ENCODE results near the gene TMEM129. TPM values are rescaled to one million over a fixed set of nuclear protein-coding genes. Genes with fewer than 3 reads are reported as not detected.

The TMEM129 gene
- total RNA-seq (2022; extraction: Qiagen RNA extraction; ENCODE audit: low read depth) = 14.6 to 26.8 TPM (median 21.1 TPM) in 5 replicates

DNA sequence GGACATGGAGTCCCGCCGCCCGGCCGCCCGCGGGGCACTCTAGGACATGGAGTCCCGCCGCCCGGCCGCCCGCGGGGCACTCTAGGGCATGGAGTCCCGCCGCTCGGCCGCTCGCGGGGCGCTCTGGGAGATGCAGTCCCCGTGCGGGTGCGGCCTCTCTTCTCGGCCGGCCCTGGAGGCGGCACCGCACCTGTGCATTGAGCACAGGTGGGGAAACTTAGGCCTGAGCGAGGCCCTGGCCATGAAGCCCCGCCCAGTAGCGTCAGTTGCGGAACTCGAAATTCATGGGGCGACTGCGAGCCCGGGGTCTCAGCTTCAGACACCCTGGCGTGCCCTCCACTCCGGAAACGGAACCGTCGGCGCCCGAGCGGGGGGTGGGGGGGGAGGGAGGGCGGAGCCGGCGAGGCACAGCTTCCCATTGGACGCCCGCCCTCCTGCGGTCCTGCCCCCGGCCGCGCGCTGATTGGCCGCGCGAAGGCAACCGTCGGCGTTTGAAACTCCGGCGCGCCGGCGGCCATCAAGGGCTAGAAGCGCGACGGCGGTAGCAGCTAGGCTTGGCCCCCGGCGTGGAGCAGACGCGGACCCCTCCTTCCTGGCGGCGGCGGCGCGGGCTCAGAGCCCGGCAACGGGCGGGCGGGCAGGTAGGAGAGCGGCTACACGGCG lies at the start of gene TMEM129, which contains the start of gene TACC3:
TMEM129 (minus strand) TSS at position 321 of the 663 bp plus-strand sequence. CDS start 486 bp downstream, outside the sequence.
TACC3 (plus strand) TSS at position 519 of the 663 bp plus-strand sequence. CDS start 1,901 bp downstream, outside the sequence.

DNA sequence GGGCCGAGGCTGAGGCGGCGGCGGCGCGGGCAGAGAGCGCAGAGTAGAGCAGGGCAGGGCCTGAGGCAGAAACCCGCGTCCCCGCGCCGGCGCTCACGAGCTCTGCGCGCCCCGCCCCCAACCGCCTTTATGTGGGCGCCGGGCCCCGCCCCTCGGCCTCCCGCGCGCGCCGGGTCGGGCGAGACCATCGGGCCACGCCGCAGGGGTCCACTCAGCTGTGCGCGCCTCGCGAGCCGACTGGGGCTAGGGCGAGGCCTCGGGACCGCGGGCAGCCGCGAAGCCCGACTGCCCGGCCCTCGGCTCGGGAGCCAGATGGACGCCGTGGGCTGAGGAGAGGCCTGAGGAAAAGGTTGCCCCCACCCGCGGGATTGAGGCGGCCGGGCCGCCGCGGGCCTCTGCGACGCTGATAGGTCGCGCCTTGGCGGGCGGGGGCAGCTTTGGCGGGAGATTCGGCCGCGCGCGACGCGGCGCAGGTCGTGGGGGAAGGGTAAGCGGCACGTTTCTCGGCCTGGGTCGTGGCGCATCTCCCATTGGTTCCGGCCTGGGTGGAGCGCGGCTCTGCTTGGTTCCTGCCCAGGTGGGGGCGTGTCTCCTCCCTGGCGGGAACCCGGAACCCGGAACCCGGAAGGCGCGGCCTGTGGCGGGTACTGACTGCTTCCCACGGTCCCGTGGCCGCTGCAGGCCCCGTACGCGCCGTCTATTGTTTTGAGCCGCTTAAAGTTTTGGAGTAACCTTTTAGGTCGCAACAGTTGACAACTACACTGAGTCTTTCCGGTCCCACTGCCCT lies 8.7 kb downstream of the TMEM129 start, which contains the start of gene SLBP:
SLBP (minus strand) TSS at position 104 of the 787 bp plus-strand sequence. CDS start 131 bp downstream, outside the sequence.

GRCh38 chr4:1683736-1684505 lies 37.2 kb downstream of the TMEM129 start, which contains the start of gene FAM53A:
Gene FAM53A (minus strand): TSS chr4:1684313. CDS start chr4:1668741, 15,572 bp downstream.

Other genes with a start within 250 kb of the TMEM129 start
- gene FAM53A, start 37.0 kb downstream of the TMEM129 start, total RNA-seq (2022; extraction: Qiagen RNA extraction; ENCODE audit: low read depth) = 0.40 to 0.89 TPM (median 0.69 TPM) in 5 replicates
- gene SLBP, start 9.0 kb downstream of the TMEM129 start, total RNA-seq (2022; extraction: Qiagen RNA extraction; ENCODE audit: low read depth) = 70.6 to 98.8 TPM (median 79.9 TPM) in 5 replicates
- gene TACC3, start 198 bp upstream of the TMEM129 start, total RNA-seq (2022; extraction: Qiagen RNA extraction; ENCODE audit: low read depth) = 80.4 to 92.6 TPM (median 83.1 TPM) in 5 replicates
- gene FGFR3, start 72.0 kb upstream of the TMEM129 start, total RNA-seq (2022; extraction: Qiagen RNA extraction; ENCODE audit: low read depth) = 1.4 to 2.5 TPM (median 1.9 TPM) in 5 replicates
- 25.0 to 31.4 TPM (median 29.4 TPM) in 5 replicates for gene LETM1, start 134.8 kb upstream of the TMEM129 start, total RNA-seq (2022; extraction: Qiagen RNA extraction; ENCODE audit: low read depth)
- gene NSD2, start 150.1 kb upstream of the TMEM129 start, total RNA-seq (2022; extraction: Qiagen RNA extraction; ENCODE audit: low read depth) = 38.2 to 46.8 TPM (median 42.6 TPM) in 5 replicates